COR-L47 (cell line): ENCODE results near the gene SLC1A7.

ENCODE experiments used
- DNase-seq: peaks from one replicate; lab custom pipeline; 2025; lab: John Stamatoyannopoulos, UW

Gene SLC1A7

GRCh38 chr1:53090227-53091147 lies 52.0 kb downstream of the SLC1A7 start:
- no peak for DNase-seq

- no peak for DNase-seq
These were observed 52.8 kb downstream of the SLC1A7 start for GRCh38 chr1:53089478-53090226.

GRCh38 chr1:53088616-53089300 lies 53.7 kb downstream of the SLC1A7 start:
- DNase-seq = no peak

- DNase-seq = no peak
These were observed 54.8 kb downstream of the SLC1A7 start for GRCh38 chr1:53087332-53088285.

GRCh38 chr1:53086491-53087070 lies 55.9 kb downstream of the SLC1A7 start:
- no peak for DNase-seq

GRCh38 chr1:53085405-53085804 lies 57.0 kb downstream of the SLC1A7 start:
- DNase-seq = no peak

GRCh38 chr1:53084589-53084971 lies 57.9 kb downstream of the SLC1A7 start:
- no peak for DNase-seq

GRCh38 chr1:53083636-53084588 lies 58.5 kb downstream of the SLC1A7 start:
- no peak for DNase-seq

GRCh38 chr1:53082826-53083455 lies 59.5 kb downstream of the SLC1A7 start:
- no peak for DNase-seq

GRCh38 chr1:53081384-53082066 lies 60.9 kb downstream of the SLC1A7 start:
- no peak for DNase-seq

- no peak for DNase-seq
These were observed 61.7 kb downstream of the SLC1A7 start for GRCh38 chr1:53080769-53081168.

- no peak for DNase-seq
These were observed 62.4 kb downstream of the SLC1A7 start for GRCh38 chr1:53080041-53080440.

GRCh38 chr1:53079251-53079650 lies 63.2 kb downstream of the SLC1A7 start:
- no peak for DNase-seq

GRCh38 chr1:53078333-53079101 lies 63.9 kb downstream of the SLC1A7 start:
- DNase-seq = no peak

- no peak for DNase-seq
These were observed 64.9 kb downstream of the SLC1A7 start for GRCh38 chr1:53077599-53077965.

GRCh38 chr1:53076721-53077598 lies 65.5 kb downstream of the SLC1A7 start:
- no peak for DNase-seq

- no peak for DNase-seq
These were observed 66.3 kb downstream of the SLC1A7 start for GRCh38 chr1:53076165-53076564.
